Stimulated activated CD8-positive, alpha-beta memory T cell treated with anti-CD3 and anti-CD28 coated beads, Interleukin-12 subunit alpha, Interleukin-12 subunit beta, amount 100 ng/mL, for 24 hours (primary cell): ENCODE results near the gene DNAAF3.
A peak's percentile ranks its signal among the peaks of the same experiment; 100 is the strongest.

Experiments
- DNase-seq: peaks from one replicate; pipeline ENCODE4 v3.0.0-alpha.2; 2020; ENCODE audit errors: extremely low read depth

Gene DNAAF3

DNA sequence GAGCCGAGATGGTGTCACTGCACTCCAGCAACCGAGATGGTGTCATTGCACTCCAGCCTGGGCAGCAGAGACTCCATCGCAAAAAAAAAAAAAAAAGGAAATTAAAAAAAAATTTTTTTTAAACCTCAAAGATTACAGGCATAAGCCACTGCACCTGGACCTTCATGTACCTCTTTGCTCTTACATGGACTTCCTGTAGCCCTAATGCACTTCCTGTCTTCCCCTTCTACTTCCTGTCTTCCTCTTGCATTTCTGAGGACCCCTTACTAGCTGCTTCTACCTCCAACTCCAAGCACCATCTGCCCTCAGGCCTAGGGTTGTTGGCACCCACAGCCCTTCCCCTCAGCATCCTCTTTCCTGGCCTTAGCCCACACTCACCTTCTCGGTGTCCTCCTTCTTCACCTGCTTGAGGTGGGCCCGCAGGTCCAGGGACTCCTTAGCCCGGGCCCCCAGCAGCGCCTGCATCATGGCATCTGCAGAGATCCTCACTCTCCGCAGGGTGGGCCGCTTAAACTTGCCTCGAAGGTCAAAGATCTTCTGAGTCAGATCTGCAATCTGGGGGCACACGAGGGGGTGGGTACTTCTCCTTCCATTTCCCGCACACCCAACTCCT lies 12.7 kb downstream of the DNAAF3 start:
- no peak for DNase-seq

DNA sequence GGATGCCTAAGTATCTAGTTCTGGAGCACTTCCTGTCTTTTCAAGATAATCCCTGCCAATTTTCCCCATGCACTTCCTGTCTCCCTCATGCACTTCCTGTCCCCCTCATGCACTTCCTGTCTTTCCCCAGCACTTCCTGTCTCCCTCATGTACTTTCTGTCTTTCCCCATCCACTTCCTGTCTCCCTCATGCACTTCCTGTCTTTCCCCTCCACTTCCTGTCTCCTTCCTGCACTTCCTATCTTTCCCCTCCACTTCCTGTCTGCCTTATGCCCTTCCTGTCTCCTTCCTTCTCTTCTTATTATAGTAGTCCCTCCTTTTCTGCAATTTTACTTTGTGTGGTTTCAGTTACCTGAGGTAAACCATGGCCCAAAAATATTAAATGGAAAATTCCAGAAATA lies 14.4 kb downstream of the DNAAF3 start:
- DNase-seq: no peak

DNA sequence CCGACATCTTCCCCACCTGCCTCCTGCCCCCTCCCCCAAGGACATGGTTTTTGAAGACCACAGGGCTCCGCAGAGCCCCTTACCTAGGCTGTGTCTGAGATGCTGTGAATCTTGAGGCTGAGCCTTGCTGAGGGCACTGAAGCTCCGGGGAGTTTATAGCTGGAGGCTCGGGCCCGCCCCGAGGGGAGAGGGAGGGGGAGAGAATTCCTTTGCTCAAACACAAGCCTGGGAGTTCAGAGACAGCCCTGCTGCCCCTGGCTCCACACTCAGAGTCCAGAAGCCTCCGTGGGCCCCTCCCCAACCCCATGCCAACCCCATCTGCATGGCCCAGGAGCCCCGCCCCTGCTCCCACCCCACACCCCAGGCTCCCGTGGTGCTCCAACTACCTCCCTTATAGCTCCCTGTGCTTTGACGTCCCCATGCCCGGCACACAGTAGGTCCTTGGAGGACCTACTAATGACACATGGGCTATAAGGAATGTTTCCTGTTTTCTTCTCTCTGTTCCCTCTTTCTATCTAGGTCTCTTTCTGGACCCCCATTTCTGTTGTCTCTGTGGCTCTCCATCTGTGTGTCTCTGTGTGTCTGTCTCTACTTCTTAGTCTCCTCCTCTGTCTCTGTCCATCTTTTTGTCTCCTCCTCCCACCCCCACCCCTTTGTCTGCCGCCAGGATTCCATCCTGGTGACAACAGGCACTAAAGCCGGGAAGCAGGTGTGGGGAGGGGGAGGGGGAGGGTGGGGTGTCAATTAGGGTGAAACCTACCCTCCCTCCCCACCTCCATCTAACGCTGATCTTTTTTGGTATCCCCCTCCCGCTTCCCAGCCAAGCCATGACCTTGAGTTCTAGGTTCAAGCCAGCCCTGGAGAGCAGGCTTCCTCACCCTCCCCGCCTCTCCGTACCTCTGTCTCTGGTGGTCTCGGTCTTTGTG lies 17.1 kb downstream of the DNAAF3 start, which contains the start of gene TNNT1:
TSS of gene TNNT1 (minus strand) at position 129 of the 926 bp plus-strand sequence. CDS start 2,049 bp downstream, outside the sequence.
- DNase-seq: no peak

DNA sequence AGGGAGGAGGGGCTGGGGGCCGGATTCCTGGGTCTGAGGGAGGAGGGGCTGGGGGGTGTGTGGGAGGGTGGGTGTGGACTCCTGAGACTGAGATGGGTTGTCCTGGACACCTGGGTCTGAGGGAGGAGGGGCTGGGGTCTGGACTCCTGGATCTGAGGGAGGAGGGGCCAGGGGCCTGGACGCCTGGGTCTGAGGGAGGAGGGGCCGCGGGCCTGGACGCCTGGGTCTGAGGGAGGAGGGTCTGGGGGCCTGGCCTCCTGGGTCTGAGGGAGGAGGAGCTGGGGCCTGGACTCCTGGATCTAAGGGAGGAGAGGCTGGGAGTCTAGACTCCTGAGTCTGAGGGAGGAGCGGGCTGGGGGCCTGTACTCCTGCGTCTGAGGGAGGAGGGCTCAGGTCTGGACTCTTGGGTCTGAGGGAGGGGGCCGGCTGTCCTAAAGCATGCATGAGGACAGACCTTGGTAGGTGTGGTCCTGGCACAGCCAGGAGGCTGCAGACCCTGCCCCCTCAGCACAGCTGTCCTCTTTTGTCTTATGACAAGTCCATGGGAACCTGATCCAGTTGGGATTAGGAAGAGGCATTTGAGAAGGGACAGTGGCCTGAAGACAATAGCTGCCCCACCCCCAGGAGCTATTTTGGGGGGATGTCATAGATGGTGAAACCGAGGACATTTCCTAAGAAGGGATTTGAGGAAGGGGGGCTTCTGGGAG lies 18.7 kb downstream of the DNAAF3 start:
- DNase-seq: no peak

DNA sequence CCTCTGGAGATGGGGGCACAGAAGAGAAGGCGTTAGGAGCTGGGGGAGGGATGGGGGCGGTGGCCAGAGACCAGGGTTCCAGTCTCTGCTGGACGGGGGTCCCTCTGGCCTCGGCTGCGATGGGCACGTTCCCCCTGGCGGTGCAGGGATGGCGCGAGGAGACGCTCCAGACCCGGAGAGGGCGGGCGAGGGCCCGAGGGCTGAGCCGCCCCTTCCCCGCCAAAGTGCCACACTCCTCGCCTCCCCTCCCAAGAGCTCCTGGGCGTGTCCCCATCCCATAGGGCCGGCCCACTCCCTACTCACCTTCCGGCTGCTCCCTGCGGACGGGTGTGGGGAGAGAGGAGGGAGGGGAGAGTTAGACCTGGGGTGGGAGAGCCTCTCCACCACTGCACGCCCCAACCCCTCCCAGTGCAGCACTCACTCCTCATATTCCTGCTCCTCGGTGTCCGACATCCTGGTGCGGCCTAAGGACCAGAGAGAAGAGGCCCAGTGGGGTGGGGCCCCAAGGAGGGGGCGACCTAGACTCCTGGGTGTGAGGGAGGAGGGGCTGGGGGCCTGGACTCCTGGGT lies 19.6 kb downstream of the DNAAF3 start:
- DNase-seq: no peak

DNA sequence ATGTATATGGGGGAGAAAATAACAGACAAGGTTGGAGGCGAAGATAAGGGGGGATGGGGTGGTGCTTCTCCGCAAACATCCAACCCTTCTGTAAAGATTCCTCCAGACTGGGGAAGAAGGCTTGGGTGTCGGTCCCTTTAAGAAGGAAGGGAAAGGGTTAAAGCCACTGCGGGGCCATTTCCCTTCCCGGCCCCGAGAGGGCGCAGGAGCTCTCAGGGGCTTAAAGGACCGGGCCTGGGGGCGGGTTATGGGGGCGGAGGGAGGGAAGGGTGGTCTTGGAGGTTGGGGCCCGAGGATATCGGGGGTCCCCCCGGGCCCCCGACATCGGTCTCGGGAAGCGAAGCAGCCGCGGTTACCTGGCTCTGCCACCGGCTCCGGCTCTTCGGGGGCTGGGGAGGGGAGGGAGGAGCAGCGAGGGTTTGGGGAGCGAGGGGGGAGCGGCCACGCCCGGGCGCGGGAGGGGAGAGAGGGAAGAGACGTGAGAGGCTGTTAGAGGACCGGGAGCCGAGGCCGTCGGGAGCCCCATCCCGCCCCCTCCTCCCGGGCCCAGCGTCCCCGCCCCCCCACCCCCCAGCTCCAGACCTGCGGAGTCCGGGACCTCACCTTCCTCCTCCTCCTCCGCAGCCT lies 20.2 kb downstream of the DNAAF3 start:
- DNase-seq: no peak

DNA sequence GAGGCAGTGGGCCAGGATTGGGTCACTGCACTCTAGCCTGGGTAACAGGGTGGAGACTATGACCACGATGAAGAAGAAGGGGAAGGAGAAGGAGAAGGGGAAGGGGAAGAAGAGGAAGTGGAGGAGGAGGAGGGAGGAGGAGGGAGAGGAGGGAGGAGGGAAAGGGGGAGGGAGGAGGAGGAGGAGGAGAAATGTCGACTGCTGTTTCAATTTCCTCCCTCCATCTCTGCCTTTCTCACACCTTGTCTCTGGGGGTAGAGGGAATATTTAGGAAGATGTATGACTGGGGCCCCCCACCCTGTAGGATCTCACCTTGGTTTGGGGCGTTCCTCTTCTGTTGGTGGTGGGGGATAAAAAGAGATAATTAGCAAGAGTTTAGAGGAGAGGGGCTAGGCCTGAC lies 21.2 kb downstream of the DNAAF3 start:
- no peak for DNase-seq

DNA sequence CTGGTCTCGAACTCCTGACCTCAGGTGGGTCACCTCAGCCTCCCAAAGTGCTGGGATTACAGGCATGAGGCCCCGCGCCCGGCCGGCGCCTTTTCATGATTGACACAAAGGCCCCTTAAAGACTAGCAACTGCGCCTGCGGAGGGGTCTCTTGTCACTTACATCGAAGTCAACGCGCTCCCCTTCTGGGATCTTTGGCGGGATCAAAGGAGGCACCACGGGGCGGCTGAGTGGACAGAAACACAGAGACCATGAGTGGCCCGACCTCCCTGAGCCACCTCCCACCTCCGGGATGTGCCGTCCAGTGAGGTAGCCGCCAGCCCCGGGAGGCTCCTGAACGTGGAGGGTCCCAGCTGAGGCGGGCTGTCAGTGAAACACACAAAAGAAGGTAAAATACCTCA lies 24.7 kb downstream of the DNAAF3 start:
- no peak for DNase-seq

DNA sequence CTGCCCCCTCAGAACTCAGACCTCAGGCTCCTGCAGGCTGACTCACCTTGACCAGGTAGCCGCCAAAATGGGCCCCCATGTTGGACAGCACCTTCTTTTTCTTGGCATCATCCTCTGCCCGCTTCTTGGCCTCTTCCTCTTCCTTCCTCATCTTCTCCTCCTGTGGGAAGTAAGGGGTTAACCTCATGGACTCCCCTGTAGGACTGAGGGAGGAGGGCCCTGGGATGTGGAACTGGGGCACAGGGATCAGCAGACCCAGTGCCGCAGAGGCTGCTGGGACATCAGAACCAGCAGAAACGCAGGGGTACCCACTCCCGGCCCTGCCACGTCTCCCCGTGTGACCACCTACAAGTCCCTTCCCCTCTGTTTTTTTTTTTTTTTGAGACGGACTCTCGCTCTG lies 28.5 kb downstream of the DNAAF3 start:
- DNase-seq: no peak

DNA sequence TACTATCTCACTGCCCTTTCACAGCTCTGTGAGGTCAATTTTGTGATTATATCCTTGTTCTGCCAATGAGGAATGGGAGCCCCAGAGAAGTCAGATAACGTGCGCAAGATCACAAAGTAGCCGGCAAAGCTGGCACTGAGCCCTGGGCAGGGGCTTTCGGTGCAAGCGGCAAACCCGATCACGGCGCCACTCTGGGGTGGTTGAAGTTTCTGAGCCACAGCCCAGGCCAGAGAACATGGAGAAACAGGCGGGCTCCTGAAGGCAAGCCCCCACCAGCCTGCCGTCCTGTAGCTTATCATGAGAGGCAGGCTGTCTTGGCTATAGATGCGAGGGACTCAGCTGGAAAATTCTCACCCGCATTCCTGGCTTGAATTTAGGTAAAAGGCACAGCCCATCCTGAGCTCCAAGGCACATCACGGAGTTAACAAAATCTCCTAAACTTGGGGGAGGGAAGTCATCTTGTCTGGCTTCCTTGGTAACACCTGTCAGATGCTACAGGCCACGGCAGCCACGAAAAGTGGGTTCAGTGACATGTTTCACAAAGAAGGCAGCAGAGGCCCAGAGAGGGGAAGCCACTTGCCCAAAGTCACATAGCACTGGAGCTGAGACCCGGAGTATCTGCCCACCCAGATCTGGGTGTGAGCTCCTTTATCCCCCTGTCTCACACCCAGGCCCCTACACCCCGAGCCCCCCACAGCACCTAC lies 29.9 kb downstream of the DNAAF3 start:
- no peak for DNase-seq

DNA sequence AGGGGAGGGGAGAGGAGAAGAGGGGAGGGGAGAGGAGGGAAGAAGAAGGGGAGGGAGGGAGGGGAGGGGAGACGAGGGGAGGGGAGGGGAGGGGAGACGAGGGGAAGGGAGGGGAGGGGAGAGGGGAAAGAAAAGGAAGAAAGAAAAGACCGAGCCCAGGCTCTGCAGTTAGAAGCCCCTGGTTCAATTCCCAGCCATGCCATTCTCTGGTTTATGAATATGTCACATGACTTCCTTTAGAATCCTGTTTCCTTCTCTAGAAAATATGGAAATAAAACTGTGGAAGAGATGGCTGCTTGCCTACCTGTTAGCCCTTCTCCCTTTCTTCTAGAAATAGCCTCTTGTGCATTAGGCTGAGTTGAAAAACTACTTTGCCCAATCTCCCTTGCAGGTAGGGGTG lies 31.7 kb downstream of the DNAAF3 start:
- DNase-seq: no peak

DNA sequence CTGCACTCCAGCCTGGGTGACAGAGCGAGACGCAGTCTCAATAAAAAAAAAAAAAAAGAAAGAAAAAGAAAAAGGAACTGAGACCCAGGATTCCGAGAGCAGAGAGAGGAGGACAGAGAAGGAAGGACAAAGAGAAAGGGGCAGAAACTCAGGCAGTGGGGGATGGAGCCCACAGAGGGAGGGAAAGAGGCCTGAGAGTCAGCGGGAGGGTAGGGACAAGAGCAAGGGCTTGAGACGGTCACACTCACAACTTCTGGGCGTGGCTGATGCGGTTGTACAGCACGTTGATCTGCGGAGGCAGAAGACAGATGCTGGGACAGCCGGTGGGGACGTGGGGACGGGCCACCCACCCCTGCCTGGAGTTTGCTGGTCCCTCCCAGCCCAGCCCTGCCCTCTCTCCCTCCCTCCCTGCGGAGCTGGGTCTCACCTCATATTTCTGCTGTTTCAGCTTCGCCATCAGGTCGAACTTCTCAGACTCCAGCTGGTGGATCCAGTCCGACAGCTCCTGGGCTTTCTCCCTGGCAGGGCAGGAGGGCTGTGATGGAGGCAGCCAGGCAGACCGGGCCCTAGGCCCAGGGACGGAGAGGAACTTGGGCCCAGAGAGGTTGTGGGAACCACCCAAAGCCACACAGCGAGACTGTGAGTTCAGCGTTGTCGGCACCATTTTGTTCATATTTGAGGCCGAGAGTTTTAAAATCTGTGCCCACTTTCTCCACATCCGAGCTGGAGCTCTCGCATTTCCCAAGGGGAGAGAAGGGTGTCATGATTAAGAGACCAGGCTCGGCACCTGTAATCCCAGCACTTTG lies 32.6 kb downstream of the DNAAF3 start:
- no peak for DNase-seq

DNA sequence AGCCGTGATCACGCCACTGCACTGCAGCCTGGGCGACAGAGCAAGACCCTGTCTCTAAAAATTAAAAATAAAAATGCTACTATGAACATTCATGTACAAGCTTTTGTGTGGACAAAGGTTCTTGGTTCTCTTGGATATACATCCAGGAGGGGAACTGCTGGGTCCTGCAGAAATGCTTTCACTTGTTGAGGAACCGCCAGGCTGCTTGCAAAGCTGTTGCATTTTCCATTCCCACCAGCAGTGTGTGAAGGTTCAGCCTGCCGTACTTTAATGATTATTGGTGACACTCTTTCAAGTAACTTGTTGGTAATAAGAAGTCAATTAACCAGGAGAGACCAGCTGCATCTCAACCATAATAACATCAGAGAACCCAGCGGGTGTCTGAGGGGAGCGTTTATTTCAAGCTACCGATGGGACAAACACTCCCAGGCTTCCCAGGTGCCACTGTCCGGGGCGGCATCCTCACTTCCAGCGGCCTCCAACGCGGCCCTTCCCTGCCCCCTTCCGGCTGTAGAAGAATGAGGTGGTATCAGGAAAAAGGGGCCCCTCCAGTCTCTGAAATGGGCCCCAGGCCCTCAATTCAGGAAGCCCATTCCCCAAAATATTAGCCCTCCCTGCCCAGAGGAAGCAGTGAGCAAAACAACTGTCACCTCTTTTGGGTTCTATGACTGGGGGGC lies 33.8 kb downstream of the DNAAF3 start:
- no peak for DNase-seq

DNA sequence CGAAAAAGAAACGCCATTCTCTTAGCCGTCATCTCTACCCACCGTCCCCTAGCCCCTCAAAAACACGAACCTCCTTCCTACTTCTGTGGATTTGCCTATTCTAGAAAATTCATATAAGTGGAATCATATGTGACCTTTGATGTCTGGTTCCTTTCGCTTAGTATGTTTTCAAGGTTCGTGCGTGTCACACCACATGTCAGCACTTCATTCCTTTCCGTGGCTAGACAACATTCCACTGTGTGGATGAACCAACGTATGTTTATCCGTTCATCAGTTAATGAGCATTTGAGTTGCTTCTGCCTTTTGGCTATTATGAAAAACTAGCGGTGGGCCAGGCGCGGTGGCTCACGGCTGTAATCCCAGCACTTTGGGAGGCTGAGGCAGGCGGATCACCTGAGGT lies 35.0 kb downstream of the DNAAF3 start:
- no peak for DNase-seq

DNA sequence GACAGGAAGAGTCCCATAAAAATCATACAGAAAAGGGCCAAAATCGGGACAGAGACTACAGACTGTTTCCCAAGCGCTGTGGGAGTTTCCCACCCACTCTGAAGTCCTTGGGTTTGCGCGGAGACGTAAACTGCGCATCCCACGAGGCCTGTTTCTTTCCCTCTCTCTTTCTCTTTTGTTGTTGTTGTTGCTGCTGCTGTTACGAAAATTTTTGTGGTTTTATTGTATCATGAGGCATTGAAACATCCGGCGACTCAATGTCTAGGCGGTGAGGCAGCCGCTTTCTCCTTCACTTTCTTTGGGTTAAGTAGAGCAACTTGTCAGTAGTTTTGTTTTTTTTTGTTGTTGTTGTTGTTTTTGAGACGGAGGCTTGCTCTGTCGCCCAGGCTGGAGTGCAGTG lies 47.4 kb downstream of the DNAAF3 start:
- no peak for DNase-seq

DNA sequence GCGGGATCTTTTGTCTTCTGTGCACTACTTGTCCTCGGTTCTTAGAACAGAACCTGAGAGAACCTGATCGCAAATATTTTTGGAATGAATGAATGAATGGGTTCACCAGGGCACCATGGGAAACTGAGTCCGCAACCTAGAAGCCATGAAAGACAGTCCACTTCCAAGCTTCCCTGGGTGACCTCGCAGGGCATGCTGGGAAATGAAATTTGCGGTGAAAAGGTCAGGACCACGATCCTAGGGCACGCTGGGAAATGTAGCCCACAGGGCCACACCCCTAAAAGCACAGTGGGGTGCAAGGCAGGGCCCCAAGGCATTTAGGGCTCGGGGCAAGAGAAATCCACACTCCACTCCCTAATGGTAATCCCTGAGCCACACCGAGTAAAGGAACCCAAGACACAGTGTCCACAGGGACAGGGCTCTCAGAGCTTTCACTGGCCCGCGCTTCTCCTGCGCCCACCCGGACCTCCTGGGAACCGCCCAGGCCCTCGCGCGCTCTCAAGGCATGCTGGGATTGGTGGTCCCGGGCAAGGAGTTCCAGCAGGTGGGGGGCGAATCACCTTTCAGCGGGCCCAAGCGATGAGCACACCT lies 47.9 kb downstream of the DNAAF3 start:
- no peak for DNase-seq

DNA sequence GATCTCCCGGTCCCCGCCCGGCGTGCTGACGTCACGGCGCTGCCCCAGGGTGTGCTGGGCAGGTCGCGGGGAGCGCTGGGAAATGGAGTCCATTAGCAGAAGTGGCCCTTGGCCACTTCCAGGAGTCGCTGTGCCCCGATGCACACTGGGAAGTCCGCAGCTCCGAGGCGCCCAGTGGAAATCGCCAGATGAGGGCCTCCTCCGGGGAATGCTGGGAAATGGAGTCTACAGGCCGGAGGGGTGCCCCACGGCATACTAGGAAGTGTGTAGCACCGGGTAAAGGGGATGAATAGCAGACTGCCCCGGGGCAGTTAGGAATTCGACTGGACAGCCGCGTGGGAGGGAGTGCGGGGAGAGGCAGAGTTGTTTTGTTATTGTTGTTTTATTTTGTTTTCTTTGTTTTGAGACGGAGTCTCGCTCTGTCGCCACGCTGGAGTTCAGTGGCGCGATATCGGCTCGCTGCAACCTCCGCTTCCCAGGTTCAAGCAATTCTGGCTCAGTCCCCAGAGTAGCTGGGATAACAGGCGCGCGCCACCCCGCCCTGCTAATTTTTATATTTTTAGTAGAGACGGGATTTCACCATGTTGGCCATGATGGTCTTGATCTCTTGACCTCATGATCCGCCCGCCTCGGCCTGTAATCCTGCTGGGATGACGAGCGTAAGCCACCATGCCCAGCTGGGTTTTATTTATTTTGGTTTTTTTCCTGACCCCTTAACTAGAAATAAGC lies 48.6 kb downstream of the DNAAF3 start:
- DNase-seq: peak; percentile 97

DNA sequence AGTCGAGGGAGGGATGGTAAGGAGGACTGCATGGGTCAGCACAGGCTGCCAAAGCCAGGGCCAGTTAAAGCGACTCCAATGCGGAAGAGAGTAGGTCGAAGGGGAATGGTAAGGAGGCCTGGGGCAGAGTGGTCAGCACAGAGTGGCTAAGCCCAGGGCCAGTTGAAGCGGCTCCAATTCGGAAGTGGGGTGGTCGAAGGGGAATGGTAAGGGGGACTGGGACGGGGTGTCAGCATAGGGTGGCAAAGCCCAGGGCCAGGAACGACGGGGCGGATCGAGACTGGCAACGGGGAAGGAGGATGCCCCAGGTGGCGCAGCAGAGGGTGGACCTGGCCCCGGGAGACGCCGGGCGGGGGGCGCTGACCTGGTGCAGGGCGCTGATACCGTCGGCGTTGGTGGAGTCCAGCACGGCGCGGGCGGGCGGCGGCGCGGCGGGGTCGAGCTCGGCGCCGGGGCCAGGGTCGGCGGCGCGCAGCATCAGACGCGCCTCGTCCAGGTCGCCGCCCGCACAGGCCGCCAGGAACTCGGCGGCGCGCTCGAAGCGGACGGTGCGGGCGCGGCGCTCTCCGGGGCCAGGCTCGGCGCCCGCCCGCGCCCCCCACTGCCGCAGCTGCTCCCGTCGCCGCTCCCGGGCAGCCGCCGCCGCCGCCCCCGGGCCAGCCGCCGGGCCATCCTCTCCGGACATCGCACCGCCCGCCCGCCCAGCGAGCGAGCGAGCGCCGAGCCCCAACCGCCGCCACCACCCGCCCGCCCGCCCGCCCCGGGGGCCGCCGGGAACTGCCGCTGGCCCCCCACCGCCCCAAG lies 49.4 kb downstream of the DNAAF3 start, which contains the start of gene PPP1R12C:
TSS of gene PPP1R12C (minus strand) at position 779 of the 804 bp plus-strand sequence. CDS start at position 685, 94 bp downstream.
- DNase-seq: no peak
